ENCODE measurements around the gene CDH15.
"Not testable (repeated sequence)": the region's sequence is repeated elsewhere in the genome, so short reads cannot be mapped to it uniquely, and the experiment has no call there.

CDH15 gene

DNA sequence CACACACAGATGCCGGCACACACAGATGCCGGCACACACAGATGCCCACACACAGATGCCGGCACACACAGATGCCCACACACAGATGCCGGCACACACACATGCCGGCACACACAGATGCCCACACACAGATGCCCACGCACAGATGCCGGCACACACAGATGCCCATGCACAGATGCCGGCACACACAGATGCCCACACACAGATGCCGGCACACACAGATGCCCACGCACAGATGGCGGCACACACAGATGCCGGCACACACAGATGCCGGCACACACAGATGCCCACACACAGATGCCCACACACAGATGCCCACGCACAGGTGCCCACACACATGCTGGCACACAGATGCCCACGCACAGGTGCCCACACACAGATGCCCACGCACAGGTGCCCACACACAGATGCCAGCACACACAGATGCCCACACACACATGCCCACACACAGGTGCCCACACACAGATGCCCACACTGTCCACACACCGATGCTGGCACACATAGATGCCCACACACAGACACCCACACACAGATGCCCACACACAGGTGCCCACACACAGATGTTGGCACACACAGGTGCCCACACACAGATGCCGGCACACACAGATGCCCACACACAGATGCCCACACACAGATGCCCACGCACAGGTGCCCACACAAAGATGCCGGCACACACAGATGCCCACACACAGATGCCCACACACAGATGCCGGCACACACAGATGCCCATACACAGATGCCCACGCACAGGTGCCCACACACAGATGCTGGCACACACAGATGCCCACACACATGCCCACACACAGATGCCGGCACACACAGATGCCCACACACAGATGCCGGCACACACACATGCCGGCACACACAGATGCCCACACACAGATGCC is 17.2 kb downstream of the CDH15 start:
- DNase-seq: not testable (repeated sequence)

GRCh38 chr16:89189358-89190025 is 17.9 kb downstream of the CDH15 start:
- DNase-seq: no peak

- no peak for DNase-seq
Observed at GRCh38 chr16:89190150-89190958, 18.8 kb downstream of the CDH15 start.

- no peak for DNase-seq
Observed at GRCh38 chr16:89191033-89191900, 19.7 kb downstream of the CDH15 start.

DNA sequence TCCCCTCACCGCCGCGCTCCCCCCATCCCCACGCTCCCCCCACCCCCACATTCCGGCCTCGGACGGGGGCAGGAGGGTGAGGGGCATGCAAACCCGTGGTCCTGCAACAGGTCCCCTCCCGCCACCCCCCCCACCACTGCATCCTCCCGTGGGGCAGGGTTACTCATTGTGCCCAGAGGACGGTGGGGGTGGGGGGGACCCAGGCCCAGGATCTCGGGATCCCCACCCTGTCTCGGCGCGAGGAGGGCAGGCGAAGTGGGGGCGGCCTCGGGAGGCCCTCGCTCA is 20.3 kb downstream of the CDH15 start:
- DNase-seq: no peak

DNA sequence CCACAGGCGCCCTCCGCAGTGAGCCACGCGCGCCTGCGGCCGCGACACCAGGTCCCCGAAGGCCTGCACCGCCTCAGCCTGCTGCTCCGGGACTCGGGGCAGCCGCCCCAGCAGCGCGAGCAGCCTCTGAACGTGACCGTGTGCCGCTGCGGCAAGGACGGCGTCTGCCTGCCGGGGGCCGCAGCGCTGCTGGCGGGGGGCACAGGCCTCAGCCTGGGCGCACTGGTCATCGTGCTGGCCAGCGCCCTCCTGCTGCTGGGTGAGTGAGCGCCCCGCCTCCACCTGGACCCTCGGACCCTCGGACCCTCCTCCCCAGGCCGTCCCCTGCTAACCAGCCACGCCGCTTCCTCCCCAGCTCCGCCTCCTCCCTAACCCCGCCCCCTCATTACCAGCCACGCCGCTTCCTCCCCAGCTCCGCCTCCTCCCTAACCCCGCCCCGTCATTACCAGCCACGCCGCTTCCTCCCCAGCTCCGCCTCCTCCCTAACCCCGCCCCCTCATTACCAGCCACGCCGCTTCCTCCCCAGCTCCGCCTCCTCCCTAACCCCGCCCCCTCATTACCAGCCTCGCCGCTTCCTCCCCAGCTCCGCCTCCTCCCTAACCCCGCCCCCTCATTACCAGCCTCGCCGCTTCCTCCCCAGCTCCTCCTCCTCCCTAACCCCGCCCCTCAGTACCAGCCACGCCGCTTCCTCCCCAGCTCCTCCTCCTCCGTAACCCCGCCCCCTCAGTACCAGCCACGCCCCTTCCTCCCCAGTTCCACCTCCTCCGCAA is 20.8 kb downstream of the CDH15 start:
- not testable (repeated sequence) for DNase-seq

GRCh38 chr16:89192956-89193575 is 21.5 kb downstream of the CDH15 start:
- DNase-seq: no peak

GRCh38 chr16:89193576-89194293 is 22.2 kb downstream of the CDH15 start:
- DNase-seq: no peak

DNA sequence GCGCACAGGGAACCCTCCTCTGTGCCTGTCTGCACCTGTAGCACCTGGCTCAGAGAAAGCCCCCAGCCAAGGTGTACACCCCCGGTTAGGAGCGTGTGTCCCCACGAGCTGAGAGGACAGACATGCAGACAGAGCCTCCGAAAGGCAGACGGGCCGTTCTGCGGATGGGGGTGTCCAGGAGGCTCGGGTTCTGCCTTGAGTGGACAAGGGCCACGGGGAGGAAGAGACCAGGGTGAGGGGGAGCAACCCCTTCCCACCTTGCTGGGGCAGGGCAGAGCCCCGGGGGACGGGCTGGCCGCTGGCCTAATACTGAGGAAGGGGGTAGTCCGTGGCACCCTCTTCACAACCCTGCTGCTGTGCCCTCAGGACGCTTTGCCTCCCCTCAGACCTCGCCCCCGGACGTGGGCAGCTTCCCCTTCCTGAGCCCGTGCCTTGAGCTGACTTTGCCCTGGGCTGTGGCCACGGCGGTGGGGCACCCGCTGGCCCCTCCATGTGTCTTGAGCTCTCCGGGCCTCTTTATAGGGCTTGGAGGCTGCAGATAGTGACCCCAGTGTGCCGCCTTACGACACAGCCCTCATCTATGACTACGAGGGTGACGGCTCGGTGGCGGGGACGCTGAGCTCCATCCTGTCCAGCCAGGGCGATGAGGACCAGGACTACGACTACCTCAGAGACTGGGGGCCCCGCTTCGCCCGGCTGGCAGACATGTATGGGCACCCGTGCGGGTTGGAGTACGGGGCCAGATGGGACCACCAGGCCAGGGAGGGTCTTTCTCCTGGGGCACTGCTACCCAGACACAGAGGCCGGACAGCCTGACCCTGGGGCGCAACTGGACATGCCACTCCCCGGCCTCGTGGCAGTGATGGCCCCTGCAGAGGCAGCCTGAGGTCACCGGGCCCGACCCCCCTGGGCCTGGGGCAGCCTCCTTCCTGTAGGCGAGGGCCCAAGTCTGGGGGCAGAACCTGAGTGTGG is 23.1 kb downstream of the CDH15 start:
- DNase-seq: no peak

DNA sequence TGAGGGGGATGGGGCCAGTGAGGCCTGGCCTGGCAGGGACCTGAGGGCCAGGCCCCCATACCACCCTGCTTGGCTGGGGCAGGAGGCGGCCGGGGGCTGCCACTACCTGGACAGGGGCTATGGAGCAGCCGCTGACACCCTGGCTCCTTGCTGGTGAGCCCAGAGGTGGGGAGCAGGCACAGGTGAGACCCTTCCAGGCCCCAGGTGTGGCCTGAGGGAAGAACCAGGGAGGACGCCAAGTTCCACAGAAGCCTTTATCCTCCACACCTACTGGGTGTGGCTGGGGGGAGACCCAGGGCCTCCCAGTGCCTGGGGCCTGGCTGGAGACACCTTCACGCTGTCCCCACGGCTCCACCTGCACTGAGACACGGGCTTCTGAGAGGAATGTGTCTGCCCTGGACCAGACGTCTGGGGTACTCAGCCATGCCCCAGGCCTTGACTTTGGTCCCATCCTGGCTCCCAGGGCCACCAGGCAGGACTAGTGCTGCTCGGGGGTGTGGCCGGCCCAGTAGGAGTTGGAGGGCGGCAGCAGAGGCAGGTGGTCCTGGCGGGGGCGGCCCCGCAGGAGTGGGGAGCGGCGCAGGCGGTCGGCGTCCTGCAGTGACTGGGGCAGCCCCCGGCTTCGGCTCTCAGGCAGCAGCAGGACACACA is 24.1 kb downstream of the CDH15 start:
- DNase-seq: no peak

DNA sequence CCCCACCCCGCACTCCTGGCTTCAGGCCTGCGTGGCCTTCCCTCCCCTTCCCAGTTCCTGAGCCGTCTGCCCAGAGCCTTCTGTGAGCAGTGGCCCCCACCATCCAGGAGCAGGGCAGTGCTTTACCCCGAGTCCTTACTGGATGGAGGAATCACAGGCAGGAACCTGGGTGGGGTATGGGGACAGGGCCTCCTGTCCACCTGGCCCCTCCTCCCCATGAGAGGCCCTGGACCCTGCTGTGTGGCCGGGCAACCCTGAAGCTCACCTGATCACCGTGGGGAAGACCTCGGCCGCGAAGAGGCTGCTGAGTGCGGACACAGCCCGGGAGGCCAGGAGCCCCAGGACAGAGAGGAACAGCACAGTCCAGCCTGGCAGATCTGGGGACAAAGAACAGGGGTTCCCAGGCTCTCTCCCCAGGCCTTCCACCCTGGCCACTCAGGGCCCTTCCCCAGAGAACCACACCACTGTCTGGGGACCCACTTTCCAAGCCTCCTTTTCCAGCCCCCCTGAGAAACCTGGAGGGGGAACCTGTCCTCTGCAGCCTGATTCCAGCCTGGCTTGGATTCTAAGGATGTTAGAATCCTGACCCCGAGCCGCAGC is 25.6 kb downstream of the CDH15 start:
- no peak for DNase-seq

GRCh38 chr16:89197633-89198416 is 26.3 kb downstream of the CDH15 start:
- DNase-seq: no peak

- no peak for DNase-seq
Observed at GRCh38 chr16:89198417-89199240, 27.1 kb downstream of the CDH15 start.

- DNase-seq: no peak
Observed at GRCh38 chr16:89199241-89200123, 27.9 kb downstream of the CDH15 start.

- no peak for DNase-seq
Observed at GRCh38 chr16:89200124-89200849, 28.7 kb downstream of the CDH15 start, which contains the start of gene SLC22A31. Gene SLC22A31 (minus strand): TSS chr16:89200537. CDS start chr16:89200501, 36 bp downstream.
